VCaP (cell line): ENCODE measurements around the gene C9orf50.

ENCODE experiments used
- H3K27ac ChIP-seq: fragments of 450-650 bp; 2 replicates; pipeline ENCODE4 v1.5.1; 2017
- TF ChIP-seq, protein P1 (sequence below): fragments of 450-650 bp; conservative IDR thresholded peaks from 2 replicates; pipeline ENCODE4 v1.5.1; 2017; ENCODE audit warnings: mild to moderate bottlenecking, moderate library complexity

The C9orf50 gene

DNA sequence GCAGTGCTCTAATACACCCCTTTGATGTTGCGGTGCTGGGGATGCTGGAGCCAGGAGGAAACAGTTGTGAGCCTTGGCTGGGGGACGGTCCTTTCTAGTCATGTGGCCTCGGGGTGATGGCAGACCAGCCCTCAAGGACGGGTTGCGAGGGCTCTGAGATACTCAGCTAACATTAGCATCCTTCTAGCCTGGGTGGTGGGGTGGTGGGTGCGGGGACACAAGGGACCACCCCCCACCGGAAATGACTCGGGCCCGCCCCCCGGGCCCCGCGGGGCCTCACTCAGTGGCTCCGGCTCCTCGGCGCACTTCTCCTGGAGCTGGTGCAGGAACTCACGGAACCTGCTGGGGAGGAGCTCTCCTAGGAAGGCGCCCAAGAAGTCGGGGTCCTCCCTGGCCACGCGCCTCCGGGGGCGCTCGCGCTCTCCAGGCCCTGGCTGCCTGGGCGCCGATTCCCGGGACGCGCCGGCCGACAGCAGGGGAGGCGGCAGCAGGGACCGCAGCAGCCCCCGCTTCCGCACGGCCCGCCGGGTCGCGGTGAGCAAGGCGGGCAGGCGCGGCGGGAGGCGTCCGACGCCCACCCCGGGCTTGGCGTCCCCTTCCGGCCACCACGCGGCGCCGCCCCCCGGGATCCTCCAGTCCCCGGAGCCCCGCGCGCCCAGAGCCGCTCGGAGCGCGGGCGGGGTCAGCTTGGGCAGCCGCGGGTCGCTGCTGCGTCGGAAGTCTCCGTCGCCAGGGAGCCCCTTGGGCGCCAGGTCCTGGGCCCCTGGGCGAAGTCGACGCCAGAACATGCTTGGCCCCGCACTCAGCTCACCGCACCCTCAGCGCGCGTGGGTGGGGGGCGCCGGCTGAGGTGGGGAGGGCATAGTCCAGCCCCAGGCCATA lies 873 bp downstream of the C9orf50 start:
- TF ChIP-seq, protein P1, sequence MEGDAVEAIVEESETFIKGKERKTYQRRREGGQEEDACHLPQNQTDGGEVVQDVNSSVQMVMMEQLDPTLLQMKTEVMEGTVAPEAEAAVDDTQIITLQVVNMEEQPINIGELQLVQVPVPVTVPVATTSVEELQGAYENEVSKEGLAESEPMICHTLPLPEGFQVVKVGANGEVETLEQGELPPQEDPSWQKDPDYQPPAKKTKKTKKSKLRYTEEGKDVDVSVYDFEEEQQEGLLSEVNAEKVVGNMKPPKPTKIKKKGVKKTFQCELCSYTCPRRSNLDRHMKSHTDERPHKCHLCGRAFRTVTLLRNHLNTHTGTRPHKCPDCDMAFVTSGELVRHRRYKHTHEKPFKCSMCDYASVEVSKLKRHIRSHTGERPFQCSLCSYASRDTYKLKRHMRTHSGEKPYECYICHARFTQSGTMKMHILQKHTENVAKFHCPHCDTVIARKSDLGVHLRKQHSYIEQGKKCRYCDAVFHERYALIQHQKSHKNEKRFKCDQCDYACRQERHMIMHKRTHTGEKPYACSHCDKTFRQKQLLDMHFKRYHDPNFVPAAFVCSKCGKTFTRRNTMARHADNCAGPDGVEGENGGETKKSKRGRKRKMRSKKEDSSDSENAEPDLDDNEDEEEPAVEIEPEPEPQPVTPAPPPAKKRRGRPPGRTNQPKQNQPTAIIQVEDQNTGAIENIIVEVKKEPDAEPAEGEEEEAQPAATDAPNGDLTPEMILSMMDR: peak; percentile 39
- H3K27ac ChIP-seq: peak overlapping the region; percentile 32; the same call in 1 of the 2 replicates

DNA sequence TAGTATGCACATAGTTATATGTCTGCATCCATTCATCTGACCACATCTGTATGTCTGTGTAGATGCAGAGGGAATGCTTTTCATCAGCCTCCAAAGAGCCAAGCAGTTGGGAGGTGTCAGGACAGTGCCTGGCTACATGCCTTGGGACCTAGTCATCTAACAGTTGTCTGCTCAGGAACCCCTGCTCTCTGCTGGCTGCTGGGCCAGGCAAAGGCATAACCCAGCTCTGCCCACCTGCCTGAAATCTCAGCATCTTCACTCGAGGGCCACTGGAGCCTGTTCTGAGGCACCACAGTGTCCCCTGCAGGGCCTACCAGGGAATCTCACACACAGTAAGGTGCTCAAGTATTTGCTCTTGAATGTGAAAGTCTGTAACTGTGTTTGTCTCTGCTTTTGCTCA lies 3.7 kb downstream of the C9orf50 start:
- TF ChIP-seq, protein P1: peak; percentile 58
- H3K27ac ChIP-seq: no peak overlapping the region

DNA sequence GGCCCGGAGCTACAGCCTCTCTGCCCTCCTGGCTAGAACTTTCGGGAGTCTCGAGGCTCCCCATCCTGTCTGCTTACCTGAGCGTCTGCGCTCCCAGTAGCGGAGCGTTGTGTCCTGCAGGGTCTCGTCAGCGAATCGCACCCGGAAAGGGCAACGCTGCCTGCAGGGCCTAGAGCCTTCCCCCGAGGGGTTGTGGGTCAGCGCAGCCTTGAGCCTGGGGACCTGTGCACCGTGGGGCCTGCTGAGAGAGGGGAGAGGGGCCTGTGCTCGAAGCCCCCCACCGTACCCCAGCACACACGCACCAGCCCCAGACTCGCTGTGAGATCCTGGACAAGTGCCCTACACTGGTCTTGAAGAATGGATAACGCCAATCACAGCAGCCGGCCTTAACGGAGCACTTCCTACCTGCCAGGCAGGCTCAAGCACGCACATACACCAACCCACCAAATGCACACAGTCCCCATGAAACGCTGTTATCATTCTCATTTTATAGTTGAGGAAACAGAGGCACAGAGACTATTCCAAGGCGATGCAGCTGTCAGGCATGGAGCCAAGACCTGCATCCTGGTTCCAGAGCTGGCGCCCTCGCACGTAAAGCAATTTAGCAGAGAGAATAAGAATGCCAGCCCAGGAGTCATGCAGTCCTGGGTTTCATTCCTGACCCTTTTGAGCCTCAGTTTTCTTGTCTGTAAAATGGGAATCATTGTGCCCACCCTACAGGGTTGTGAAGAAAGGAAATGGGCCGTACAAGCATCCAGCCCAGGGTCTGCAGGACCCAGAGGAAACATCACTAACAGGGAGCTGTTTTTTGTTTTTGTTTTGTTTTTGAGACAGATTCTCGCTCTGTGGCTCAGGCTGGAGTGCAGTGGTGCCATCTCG lies 5.3 kb downstream of the C9orf50 start:
- H3K27ac ChIP-seq: no peak overlapping the region
- TF ChIP-seq, protein P1: no peak

DNA sequence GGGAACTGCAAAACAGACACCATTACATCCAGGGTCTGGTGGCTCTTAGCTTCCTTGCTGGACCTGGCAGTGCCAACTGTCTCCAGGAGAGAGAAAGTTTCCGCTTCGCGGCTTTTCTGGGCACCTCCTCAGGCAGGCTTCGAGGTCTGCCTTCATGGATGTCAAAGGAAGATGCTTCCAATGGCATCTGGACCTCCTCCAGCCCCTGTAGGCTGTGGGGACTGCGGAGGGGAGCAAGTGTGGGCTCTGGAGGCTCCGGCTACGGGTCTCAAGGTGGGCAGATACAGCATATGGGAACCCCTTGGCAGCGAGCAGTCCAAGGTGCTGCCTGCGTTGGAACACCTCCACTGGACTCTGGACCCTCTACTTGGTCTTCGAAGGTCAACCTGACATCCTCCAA lies 6.0 kb downstream of the C9orf50 start:
- TF ChIP-seq, protein P1: no peak
- no peak overlapping the region for H3K27ac ChIP-seq

DNA sequence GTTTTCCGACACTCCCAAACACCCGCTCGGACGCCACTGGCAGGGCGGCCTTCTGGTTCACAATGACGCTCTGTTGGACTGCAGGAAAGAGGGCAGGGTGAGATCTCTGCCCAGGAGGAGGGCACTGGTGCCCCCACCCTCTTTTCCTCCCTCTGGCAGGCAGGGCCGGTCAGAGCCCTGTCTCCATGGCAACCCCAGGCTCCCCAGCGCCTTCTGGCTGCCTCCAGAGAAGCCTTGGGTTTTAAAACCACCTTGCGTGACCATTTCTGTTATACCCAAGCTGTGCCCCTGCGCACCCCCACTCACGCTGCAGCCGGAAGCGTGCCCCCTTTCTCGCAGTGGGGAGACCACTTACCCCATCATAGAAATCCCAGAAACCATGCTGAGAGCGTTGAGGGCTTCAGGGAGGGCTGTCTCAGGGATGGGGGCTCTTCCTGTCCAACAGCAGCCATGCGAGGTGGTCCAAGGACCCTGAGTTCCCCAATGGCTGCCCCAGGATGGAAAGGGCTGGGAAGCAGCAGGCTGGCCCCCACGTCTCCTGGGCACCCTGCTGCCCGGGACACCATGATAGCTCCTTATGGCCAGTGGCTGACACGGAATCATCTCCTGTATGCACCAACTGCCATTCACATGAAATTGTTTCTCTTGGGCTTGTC lies 7.3 kb downstream of the C9orf50 start:
- H3K27ac ChIP-seq: no peak overlapping the region
- TF ChIP-seq, protein P1: no peak

DNA sequence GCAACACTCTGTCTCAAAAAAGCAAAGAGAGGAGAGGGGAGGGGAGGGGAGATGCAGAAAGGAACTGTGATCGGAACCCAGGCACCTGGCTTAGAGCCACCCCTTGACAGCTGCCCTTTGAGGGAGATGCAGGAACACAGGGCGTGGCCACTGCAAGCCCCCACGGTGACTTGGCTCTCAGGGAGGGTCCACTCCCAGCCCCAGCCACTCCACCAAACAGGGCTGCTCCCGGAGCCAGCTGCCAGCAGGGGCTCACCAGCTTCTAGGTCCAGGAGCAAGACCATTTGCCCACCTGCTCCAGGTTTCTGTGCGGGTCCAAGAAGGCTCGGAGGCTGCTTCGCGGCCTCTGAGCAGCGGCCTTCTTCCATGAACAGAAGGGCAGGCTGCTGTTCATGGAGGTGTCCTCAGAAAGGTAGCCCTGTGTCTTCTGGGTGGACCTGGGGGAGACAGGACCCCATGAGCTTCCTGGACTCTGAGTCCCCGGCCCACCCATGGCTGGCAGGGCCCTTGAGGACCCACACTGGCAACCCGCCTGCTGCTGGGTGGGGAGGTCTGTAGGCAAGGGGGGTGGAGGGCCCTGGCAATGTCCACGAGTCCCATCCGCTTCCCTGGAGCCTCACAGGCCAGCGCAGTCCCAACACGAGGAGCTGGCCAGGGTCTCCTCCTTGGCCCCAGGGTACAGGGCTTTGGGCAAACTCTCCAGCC lies 7.9 kb downstream of the C9orf50 start:
- H3K27ac ChIP-seq: no peak overlapping the region
- TF ChIP-seq, protein P1: no peak
